ENCODE results near the gene ELAC1. TPM values are rescaled to one million over a fixed set of nuclear protein-coding genes. Genes with fewer than 3 reads are reported as not detected.

Gene ELAC1
- polyA plus RNA-seq, 1 donor (not counting 4 experiments of a cell fraction or from before 2014, with no cell fraction given): 8.3 TPM

DNA sequence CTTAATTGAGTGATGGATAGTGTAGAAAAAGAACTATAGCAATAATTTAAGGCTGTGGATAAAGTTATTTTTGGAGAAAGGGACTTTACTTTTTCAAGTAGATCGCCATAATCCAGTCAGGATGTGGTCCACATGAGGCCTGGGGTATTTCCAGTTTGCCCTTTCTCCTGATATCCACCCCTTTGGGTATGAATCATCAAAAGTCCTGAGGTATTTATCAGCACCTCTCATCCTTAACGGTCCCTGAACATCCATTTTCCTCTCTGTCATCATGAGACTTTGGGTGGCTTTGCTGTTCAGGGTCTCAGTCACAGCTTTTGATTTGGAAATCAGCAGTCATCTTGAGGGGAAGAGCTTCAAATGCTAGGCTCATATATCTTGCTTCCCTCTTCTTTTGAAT, 39.3 kb upstream of the ELAC1 start:
- Histone ChIP-seq H3K79me2 (ENCODE audit: control insufficient read depth, insufficient read depth, low read length) (no peaks in the 10 kb centered on the region), H2AFZ (ENCODE audit: control insufficient read depth, low read length) (no peak overlapping the region), H3K4me1 (ENCODE audit: control insufficient read depth, extremely low read depth, insufficient read depth, low read length) (no peaks in the 10 kb centered on the region), H4K20me1 (ENCODE audit: control insufficient read depth, extremely low read depth, insufficient read depth, low read length) (no peaks in the 10 kb centered on the region), H3K9me1 (ENCODE audit: control insufficient read depth, extremely low read depth, insufficient read depth, low read length) (no peaks in the 10 kb centered on the region), H3K36me3 (ENCODE audit: control insufficient read depth in 2 of 2, extremely low read depth in 1 of 2, insufficient read depth in 2 of 2, low read length in 2 of 2) (peaks cover 0 to 3% of the 10 kb centered on the region in 2 experiments), H3K27ac (ENCODE audit: control insufficient read depth, insufficient read depth, low read length) (no peak overlapping the region), H3K27me3 (ENCODE audit: control insufficient read depth, extremely low read depth, insufficient read depth, low read length) (no peaks in the 10 kb centered on the region), H3K4me3 (ENCODE audit: control insufficient read depth in 2 of 3, extremely low read depth in 1 of 3, insufficient read depth in 2 of 3, low read depth in 1 of 3, low read length in 3 of 3) (no peak overlapping the region), H3K9me3 (ENCODE audit: control insufficient read depth, low read depth, low read length) (no peaks in the 10 kb centered on the region), H3K4me2 (ENCODE audit: control insufficient read depth, extremely low read depth, insufficient read depth, low read depth, low read length) (no peak overlapping the region), H3K9ac (ENCODE audit: control insufficient read depth, extremely low read depth, insufficient read depth, low read length) (no peak overlapping the region)
- dilution Hi-C loops (cut with MboI; ENCODE audit: extremely low pct_ligation_motif_present, low sequenced_read_pairs): no loop called here
- TF ChIP-seq, protein P1, sequence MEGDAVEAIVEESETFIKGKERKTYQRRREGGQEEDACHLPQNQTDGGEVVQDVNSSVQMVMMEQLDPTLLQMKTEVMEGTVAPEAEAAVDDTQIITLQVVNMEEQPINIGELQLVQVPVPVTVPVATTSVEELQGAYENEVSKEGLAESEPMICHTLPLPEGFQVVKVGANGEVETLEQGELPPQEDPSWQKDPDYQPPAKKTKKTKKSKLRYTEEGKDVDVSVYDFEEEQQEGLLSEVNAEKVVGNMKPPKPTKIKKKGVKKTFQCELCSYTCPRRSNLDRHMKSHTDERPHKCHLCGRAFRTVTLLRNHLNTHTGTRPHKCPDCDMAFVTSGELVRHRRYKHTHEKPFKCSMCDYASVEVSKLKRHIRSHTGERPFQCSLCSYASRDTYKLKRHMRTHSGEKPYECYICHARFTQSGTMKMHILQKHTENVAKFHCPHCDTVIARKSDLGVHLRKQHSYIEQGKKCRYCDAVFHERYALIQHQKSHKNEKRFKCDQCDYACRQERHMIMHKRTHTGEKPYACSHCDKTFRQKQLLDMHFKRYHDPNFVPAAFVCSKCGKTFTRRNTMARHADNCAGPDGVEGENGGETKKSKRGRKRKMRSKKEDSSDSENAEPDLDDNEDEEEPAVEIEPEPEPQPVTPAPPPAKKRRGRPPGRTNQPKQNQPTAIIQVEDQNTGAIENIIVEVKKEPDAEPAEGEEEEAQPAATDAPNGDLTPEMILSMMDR (optimal IDR thresholded peaks at IDR 0.05 in 1 of 3, IDR thresholded peaks at IDR 0.05 in 1 of 3, conservative IDR thresholded peaks at IDR 0.05 in 1 of 3; ENCODE audit: extremely low read depth in 1 of 3, insufficient read depth in 2 of 3, low read length in 3 of 3): no peak
- TF ChIP-seq EZH2 (IDR thresholded peaks at IDR 0.05; ENCODE audit: low read length): no peak
- FAIRE-seq (no peak), DNase-seq (ENCODE audit: low read depth, low spot score) (no peak)

DNA sequence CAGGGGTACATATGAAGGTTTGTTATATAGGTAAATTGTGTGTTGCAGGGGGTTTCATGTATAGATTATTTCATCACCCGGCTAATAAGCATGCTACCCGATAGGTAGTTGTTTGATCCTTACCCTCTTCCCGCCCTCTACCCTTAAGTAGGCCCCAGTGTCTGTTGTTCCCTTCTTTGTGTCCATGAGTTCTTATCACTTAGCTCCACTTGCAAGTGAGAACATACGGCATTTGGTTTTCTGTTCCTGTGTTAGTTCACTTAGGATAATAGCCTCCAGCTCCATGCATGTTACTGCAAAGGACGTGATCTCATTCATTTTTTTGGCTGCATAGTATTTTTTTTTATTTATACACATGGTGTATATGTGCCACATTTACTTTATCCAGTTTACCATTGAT, 34.2 kb upstream of the ELAC1 start:
- H3K4me2 ChIP-seq (ENCODE audit: control insufficient read depth, extremely low read depth, insufficient read depth, low read depth, low read length): no peak overlapping the region
- H3K9me1 ChIP-seq (ENCODE audit: control insufficient read depth, extremely low read depth, insufficient read depth, low read length): no peaks in the 10 kb centered on the region
- H3K4me1 ChIP-seq (ENCODE audit: control insufficient read depth, extremely low read depth, insufficient read depth, low read length): no peaks in the 10 kb centered on the region
- H3K9ac ChIP-seq (ENCODE audit: control insufficient read depth, extremely low read depth, insufficient read depth, low read length): no peak overlapping the region
- H4K20me1 ChIP-seq (ENCODE audit: control insufficient read depth, extremely low read depth, insufficient read depth, low read length): no peaks in the 10 kb centered on the region
- TF ChIP-seq EZH2 (IDR thresholded peaks at IDR 0.05; ENCODE audit: low read length): no peak
- H3K79me2 ChIP-seq (ENCODE audit: control insufficient read depth, insufficient read depth, low read length): no peaks in the 10 kb centered on the region
- FAIRE-seq (no peak), DNase-seq (ENCODE audit: low read depth, low spot score) (no peak)
- no peak overlapping the region for H3K4me3 ChIP-seq (ENCODE audit: control insufficient read depth in 2 of 3, extremely low read depth in 1 of 3, insufficient read depth in 2 of 3, low read depth in 1 of 3, low read length in 3 of 3)
- no peak overlapping the region for H3K27ac ChIP-seq (ENCODE audit: control insufficient read depth, insufficient read depth, low read length)
- no peaks in the 10 kb centered on the region for H3K9me3 ChIP-seq (ENCODE audit: control insufficient read depth, low read depth, low read length)
- H3K27me3 ChIP-seq (ENCODE audit: control insufficient read depth, extremely low read depth, insufficient read depth, low read length): no peaks in the 10 kb centered on the region
- H3K36me3 ChIP-seq (ENCODE audit: control insufficient read depth in 2 of 2, extremely low read depth in 1 of 2, insufficient read depth in 2 of 2, low read length in 2 of 2): no peaks in the 10 kb centered on the region
- dilution Hi-C loops (cut with MboI; ENCODE audit: extremely low pct_ligation_motif_present, low sequenced_read_pairs): no loop called here
- H2AFZ ChIP-seq (ENCODE audit: control insufficient read depth, low read length): no peak overlapping the region

DNA sequence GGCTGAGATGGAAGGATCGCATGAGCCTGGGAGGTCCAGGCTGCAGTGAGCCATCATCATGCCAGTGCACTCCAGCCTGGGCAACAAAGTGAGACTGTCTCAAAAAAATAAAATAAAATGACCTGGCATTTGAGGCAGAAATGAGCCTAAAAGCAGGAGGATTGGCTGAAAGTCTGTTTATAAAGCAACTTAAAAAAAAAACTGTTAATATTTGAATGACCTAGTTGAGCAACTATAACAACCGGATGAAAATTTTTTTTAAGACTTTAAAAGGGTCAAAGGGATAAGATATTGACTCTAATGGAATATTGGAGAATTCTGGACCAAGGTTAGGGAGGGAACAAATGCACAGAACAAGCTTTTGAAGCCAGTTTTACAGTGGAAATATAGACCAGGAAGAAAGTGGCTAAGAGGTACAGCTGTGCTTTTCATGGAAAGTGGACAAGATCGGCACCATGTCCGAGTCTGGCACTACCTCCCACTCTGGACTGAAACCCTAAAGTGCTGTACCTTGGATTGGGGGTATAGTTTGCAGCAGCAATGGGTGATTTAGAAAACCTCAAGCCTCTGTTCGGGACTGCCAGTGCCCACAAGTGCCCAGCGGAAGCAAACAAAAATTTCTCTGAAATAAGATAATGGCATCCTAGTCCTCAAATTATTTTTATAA, 33.2 kb upstream of the ELAC1 start:
- FAIRE-seq (no peak), DNase-seq (ENCODE audit: low read depth, low spot score) (no peak)
- Histone ChIP-seq H3K4me2 (ENCODE audit: control insufficient read depth, extremely low read depth, insufficient read depth, low read depth, low read length) (no peak overlapping the region), H3K79me2 (ENCODE audit: control insufficient read depth, insufficient read depth, low read length) (no peaks in the 10 kb centered on the region), H3K9me3 (ENCODE audit: control insufficient read depth, low read depth, low read length) (no peaks in the 10 kb centered on the region), H3K36me3 (ENCODE audit: control insufficient read depth in 2 of 2, extremely low read depth in 1 of 2, insufficient read depth in 2 of 2, low read length in 2 of 2) (no peaks in the 10 kb centered on the region), H3K9me1 (ENCODE audit: control insufficient read depth, extremely low read depth, insufficient read depth, low read length) (no peaks in the 10 kb centered on the region), H3K4me3 (ENCODE audit: control insufficient read depth in 2 of 3, extremely low read depth in 1 of 3, insufficient read depth in 2 of 3, low read depth in 1 of 3, low read length in 3 of 3) (no peak overlapping the region), H2AFZ (ENCODE audit: control insufficient read depth, low read length) (no peak overlapping the region), H3K27me3 (ENCODE audit: control insufficient read depth, extremely low read depth, insufficient read depth, low read length) (no peaks in the 10 kb centered on the region), H4K20me1 (ENCODE audit: control insufficient read depth, extremely low read depth, insufficient read depth, low read length) (no peaks in the 10 kb centered on the region), H3K27ac (ENCODE audit: control insufficient read depth, insufficient read depth, low read length) (no peak overlapping the region), H3K9ac (ENCODE audit: control insufficient read depth, extremely low read depth, insufficient read depth, low read length) (no peak overlapping the region), H3K4me1 (ENCODE audit: control insufficient read depth, extremely low read depth, insufficient read depth, low read length) (no peaks in the 10 kb centered on the region)
- dilution Hi-C loops (cut with MboI; ENCODE audit: extremely low pct_ligation_motif_present, low sequenced_read_pairs): no loop called here
- TF ChIP-seq, protein P1 (optimal IDR thresholded peaks at IDR 0.05 in 1 of 3, IDR thresholded peaks at IDR 0.05 in 1 of 3, conservative IDR thresholded peaks at IDR 0.05 in 1 of 3; ENCODE audit: extremely low read depth in 1 of 3, insufficient read depth in 2 of 3, low read length in 3 of 3): no peak
- no peak for TF ChIP-seq EZH2 (IDR thresholded peaks at IDR 0.05; ENCODE audit: low read length)
